Measurements from ENCODE around the gene SZRD1.
A peak's percentile ranks its signal among the peaks of the same experiment; 100 is the strongest.

SZRD1 gene

GRCh38 chr1:16367968-16368890 lies 1.2 kb downstream of the SZRD1 start:
- no peak for DNase-seq

- no peak for DNase-seq
These were observed 2.8 kb downstream of the SZRD1 start for GRCh38 chr1:16369821-16370220.

- DNase-seq: peak in 1 of 2 donors; percentile 59
These were observed 4.7 kb downstream of the SZRD1 start for GRCh38 chr1:16371725-16372124.

GRCh38 chr1:16372535-16373285 lies 5.7 kb downstream of the SZRD1 start:
- DNase-seq: no peak

GRCh38 chr1:16374266-16374665 lies 7.2 kb downstream of the SZRD1 start:
- DNase-seq: no peak

GRCh38 chr1:16375521-16376340 lies 8.7 kb downstream of the SZRD1 start:
- DNase-seq: no peak

DNA sequence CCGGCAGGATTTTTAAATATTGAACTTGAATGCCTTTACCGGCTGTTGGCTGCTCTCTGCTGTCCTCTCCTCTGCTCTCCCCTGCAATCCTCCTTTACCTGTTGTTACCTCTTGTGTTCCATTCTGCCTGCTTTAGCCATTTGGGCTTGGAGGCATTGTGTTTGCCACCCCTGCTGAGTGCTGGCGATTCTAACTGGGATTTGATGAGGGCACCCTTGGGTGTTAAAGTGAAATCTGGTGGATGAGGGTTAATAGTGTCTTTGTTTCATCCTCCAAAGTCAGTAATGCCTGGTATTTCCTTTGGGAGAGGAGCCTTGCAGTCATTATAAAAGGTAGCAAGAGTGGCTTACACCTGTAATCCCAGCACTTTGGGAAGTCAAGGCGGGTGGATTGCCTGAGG lies 9.9 kb downstream of the SZRD1 start:
- no peak for DNase-seq

DNA sequence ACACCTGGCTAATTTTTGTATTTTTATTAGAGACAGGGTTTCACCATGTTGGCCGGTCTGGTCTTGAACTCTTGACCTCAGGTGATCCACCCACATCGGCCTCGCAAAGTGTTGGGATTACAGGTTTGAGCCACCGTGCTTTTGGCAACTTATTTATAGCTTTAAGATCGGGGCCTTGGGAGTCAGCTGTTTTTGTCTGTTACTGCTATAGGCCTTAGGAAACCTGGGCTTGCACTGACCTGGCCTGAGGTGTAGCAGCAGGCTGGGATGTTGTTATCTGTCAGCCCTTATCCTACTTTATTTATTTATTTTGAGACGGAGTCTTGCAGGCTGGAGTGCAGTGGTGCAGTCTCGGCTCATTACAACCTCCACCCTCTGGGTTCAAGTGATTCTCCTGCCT lies 11.4 kb downstream of the SZRD1 start:
- DNase-seq: no peak

- DNase-seq: no peak
These were observed 13.8 kb downstream of the SZRD1 start for GRCh38 chr1:16380868-16381267.

DNA sequence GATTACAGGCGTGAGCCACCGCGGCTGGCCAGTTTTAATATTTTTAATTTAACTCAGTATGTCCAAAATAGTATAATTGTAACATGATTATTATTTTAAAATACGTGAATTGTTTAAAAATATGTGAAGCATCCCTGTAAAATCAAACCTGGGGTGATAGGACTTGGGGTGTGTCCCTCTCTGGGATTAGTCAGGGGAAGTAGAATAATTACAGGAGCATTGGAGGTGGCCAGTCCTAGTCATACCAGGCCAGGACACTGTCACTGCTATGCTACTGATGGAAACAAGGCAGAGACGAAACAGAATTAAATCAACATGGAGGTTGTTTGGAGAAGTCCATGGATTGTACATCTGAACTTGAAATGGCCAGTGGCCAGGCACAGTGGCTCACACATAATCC lies 16.8 kb downstream of the SZRD1 start:
- no peak for DNase-seq

DNA sequence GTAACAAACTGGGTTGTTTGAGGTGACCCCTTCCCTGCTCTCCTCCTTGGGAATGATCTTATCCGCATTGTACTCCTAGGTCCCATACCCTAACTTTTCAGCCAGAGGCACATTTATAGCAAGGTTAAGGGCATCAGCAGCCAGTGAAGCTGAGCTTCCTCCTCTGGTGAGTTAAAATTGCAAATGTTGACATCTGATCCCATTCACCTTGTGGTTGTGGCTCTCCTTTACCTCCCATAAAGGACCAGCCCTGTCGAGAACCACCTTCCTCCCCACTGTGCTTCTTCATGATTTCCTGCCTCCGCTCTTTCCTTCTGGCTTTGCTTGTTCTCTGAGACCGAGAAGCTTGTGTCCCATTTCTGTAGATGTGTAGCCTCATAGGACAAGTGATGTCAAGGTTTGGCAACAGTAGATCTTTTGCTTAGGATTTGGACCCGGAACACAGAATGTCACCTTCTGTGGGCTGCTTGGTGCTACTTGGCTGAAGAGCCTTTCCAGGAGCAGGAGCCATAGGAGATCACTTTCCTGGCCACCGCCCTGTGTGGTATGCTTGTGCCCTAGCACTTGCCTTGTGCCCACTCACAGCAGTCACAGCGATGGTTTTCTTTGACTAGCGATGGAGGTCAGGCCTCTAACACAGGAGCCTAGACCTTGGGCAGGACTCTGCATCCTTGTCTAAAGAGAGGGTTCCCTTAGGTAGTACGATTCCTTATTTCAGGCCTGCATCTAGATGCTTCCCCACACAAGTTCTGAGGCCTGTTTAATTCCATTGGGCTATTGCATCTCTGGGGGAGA lies 18.8 kb downstream of the SZRD1 start:
- DNase-seq: no peak

DNA sequence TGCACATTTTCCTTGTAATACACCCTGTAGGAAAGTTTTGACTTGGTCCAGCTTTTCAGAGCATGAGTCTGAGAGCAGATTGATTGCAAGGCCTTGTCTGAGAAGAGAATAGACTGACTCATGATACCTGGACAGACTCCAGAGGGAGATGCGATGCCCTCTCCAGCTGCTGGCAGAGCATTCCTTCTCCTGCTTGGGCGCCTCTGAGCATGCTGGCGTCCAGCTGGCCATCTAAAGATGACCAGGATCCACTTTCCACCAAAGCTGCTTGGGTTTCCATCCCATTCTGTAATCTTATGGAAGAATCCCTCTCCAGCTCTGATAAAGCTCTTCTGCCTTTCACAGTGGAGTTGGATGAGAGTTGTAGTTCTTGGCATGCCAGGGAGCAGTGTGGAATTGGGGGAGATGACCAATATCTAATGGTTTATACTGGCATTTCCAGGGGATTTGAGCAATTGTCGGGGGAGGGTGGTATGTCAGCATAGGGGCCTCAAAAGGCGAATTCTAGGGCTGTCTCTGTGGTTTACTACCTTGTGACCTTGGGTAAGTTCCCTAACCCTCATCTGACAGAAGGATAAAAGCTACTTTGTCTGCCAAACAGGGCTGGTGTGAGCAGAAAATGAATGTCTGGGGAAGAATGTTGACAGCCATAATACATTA lies 19.5 kb downstream of the SZRD1 start:
- DNase-seq: peak in 1 of 2 donors; percentile 15

DNA sequence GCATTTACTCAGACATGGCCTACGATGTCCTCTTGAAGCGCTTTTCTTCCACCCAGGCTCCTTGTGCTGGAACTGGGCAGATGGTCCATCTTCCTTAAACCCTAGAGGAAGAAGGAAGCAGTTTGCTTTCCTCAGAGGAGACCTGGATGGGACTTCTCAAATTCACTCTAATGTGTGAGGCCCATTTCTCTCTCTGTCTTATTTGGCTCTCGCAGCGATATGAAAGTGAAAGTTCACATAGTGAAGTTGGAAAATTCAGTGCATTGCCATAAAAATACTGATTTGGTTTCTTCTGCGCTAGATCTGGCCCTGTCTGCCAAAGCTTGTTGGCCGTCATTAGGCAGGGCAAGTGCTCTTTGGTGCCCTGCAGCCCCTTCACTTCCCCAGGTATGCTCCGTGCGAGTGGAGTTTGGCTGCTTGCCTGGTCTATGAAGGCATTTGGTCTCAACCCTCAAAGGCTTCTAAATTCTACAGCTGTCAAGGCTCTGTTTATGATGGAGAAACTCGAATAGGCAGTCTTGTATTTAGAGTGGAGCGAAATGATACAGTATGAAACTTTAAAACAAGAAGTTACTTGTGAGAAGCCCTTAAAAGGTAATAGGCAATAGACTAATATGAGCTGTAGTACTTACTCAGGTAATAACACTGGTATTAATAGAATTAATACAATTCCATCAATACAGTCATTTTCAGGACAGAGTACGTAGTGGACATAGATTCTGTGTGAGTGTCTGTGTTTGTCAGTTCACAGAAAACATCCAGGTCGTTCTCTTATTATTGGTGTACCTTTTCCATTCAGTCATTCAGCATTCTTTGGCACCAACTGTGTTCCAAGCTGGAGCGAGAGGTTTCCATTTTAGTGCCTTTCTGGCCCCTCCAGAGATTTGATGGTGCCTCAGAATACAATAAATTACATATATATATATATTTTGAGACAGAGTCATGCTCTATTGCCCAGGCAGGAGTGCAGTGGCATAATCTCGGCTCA lies 20.5 kb downstream of the SZRD1 start:
- peak in 1 of 2 donors; percentile 25 for DNase-seq

GRCh38 chr1:16391411-16391810 lies 24.4 kb downstream of the SZRD1 start:
- DNase-seq: peak in 1 of 2 donors; percentile 4

GRCh38 chr1:16392740-16393569 lies 25.9 kb downstream of the SZRD1 start:
- DNase-seq: no peak

GRCh38 chr1:16393570-16394521 lies 26.8 kb downstream of the SZRD1 start:
- DNase-seq: no peak

- no peak for DNase-seq
These were observed 27.9 kb downstream of the SZRD1 start for GRCh38 chr1:16394977-16395376.

GRCh38 chr1:16396591-16396990 lies 29.5 kb downstream of the SZRD1 start:
- no peak for DNase-seq
